ENCODE measurements around the gene A3GALT2.
"Not testable (repeated sequence)": the region's sequence is repeated elsewhere in the genome, so short reads cannot be mapped to it uniquely, and the experiment has no call there.

The A3GALT2 gene

GRCh38 chr1:33295450-33296081, 25.3 kb downstream of the A3GALT2 start:
- in situ Hi-C loops (cut with MboI; ENCODE audit: low sequenced_read_pairs), result no loop called here

- in situ Hi-C loops (cut with MboI; ENCODE audit: low sequenced_read_pairs), result no loop called here
Observed at GRCh38 chr1:33295023-33295422, 25.9 kb downstream of the A3GALT2 start.

- in situ Hi-C loops (cut with MboI; ENCODE audit: low sequenced_read_pairs), result no loop called here
Observed at GRCh38 chr1:33294071-33295010, 26.6 kb downstream of the A3GALT2 start.

GRCh38 chr1:33292726-33293340, 28.1 kb downstream of the A3GALT2 start:
- in situ Hi-C loops (cut with MboI; ENCODE audit: low sequenced_read_pairs), result no loop called here

GRCh38 chr1:33290615-33291014, 30.3 kb downstream of the A3GALT2 start:
- in situ Hi-C loops (cut with MboI; ENCODE audit: low sequenced_read_pairs), result not testable (repeated sequence)

- in situ Hi-C loops (cut with MboI; ENCODE audit: low sequenced_read_pairs), result no loop called here
Observed at GRCh38 chr1:33289858-33290154, 31.1 kb downstream of the A3GALT2 start.

- in situ Hi-C loops (cut with MboI; ENCODE audit: low sequenced_read_pairs), result no loop called here
Observed at GRCh38 chr1:33288976-33289857, 31.7 kb downstream of the A3GALT2 start.

- in situ Hi-C loops (cut with MboI; ENCODE audit: low sequenced_read_pairs), result no loop called here
Observed at GRCh38 chr1:33287317-33287716, 33.6 kb downstream of the A3GALT2 start.

- in situ Hi-C loops (cut with MboI; ENCODE audit: low sequenced_read_pairs), result no loop called here
Observed at GRCh38 chr1:33286451-33287185, 34.3 kb downstream of the A3GALT2 start.

- in situ Hi-C loops (cut with MboI; ENCODE audit: low sequenced_read_pairs), result no loop called here
Observed at GRCh38 chr1:33284049-33284448, 36.8 kb downstream of the A3GALT2 start.

GRCh38 chr1:33282791-33283190, 38.1 kb downstream of the A3GALT2 start:
- in situ Hi-C loops (cut with MboI; ENCODE audit: low sequenced_read_pairs), result no loop called here

- in situ Hi-C loops (cut with MboI; ENCODE audit: low sequenced_read_pairs), result no loop called here
Observed at GRCh38 chr1:33281554-33282303, 39.2 kb downstream of the A3GALT2 start.

- in situ Hi-C loops (cut with MboI; ENCODE audit: low sequenced_read_pairs), result no loop called here
Observed at GRCh38 chr1:33280091-33280661, 40.7 kb downstream of the A3GALT2 start.

- in situ Hi-C loops (cut with MboI; ENCODE audit: low sequenced_read_pairs), result no loop called here
Observed at GRCh38 chr1:33277488-33278084, 43.3 kb downstream of the A3GALT2 start.

- in situ Hi-C loops (cut with MboI; ENCODE audit: low sequenced_read_pairs), result no loop called here
Observed at GRCh38 chr1:33276573-33277298, 44.2 kb downstream of the A3GALT2 start.

- in situ Hi-C loops (cut with MboI; ENCODE audit: low sequenced_read_pairs), result no loop called here
Observed at GRCh38 chr1:33275706-33276572, 45.0 kb downstream of the A3GALT2 start.

GRCh38 chr1:33275195-33275594, 45.7 kb downstream of the A3GALT2 start:
- in situ Hi-C loops (cut with MboI; ENCODE audit: low sequenced_read_pairs), result no loop called here

Measured in HL-60/S4 treated with phorbol 12-myristate 13-acetate at 8.2 ng/mL for 4 days and 3 days (cell line).